Erythroblast (primary cell): ENCODE results near the gene PMPCA.

Experiments used
- GATA1 ChIP-seq: IDR thresholded peaks from 2 replicates; pipeline ENCODE4 v1.6.1; 2011; ENCODE audit warnings: low read depth, mild to moderate bottlenecking, control low read depth, low read length, moderate library complexity
- POLR2A ChIP-seq: IDR thresholded peaks from 2 replicates; pipeline ENCODE4 v1.6.1; 2011; ENCODE audit warnings: mild to moderate bottlenecking, low read length

GRCh38 chr9:136377341-136378169 is 32.9 kb upstream of the PMPCA start:
- TF ChIP-seq POLR2A (no peak), GATA1 (no peak)
